ENCODE measurements around the gene PRR12. TPM values are rescaled to one million over a fixed set of nuclear protein-coding genes. Genes with fewer than 3 reads are reported as not detected.

Gene PRR12
- total and polyA plus RNA-seq, 9 of the 15 experiments (the other 6 are each of a cell fraction or from before 2014, with no cell fraction given) = 0.01 to 21.1 (median 0.98) TPM

DNA sequence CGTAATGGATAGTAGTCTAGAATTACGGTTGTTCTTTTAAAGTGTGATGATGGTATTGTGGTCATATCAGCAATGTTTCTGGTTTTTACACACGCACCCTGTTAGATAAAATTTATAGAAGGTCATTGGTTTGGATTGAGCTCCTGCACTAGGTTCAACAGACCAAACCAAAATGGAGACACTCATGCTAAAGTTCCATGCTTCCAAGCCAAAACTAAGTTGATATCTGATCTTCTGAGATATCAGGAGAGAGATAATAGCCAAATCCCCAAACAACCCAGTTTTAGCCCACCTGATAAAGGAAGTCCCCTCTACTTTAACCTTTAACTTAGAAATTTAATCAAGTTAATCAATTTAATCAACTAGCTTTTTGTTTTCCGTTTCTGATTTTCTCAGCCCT, 11.8 kb upstream of the PRR12 start (continued):
- TF ChIP-seq, protein P1, sequence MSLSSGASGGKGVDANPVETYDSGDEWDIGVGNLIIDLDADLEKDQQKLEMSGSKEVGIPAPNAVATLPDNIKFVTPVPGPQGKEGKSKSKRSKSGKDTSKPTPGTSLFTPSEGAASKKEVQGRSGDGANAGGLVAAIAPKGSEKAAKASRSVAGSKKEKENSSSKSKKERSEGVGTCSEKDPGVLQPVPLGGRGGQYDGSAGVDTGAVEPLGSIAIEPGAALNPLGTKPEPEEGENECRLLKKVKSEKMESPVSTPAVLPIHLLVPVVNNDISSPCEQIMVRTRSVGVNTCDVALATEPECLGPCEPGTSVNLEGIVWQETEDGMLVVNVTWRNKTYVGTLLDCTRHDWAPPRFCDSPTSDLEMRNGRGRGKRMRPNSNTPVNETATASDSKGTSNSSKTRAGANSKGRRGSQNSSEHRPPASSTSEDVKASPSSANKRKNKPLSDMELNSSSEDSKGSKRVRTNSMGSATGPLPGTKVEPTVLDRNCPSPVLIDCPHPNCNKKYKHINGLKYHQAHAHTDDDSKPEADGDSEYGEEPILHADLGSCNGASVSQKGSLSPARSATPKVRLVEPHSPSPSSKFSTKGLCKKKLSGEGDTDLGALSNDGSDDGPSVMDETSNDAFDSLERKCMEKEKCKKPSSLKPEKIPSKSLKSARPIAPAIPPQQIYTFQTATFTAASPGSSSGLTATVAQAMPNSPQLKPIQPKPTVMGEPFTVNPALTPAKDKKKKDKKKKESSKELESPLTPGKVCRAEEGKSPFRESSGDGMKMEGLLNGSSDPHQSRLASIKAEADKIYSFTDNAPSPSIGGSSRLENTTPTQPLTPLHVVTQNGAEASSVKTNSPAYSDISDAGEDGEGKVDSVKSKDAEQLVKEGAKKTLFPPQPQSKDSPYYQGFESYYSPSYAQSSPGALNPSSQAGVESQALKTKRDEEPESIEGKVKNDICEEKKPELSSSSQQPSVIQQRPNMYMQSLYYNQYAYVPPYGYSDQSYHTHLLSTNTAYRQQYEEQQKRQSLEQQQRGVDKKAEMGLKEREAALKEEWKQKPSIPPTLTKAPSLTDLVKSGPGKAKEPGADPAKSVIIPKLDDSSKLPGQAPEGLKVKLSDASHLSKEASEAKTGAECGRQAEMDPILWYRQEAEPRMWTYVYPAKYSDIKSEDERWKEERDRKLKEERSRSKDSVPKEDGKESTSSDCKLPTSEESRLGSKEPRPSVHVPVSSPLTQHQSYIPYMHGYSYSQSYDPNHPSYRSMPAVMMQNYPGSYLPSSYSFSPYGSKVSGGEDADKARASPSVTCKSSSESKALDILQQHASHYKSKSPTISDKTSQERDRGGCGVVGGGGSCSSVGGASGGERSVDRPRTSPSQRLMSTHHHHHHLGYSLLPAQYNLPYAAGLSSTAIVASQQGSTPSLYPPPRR (CRISPR knock-in tag; IDR thresholded peaks at IDR 0.05; ENCODE audit: borderline replicate concordance) = no peak
- TF ChIP-seq FOXM1 (IDR thresholded peaks at IDR 0.05; ENCODE audit: low read depth) = no peak
- TF ChIP-seq FOXM1 (CRISPR knock-in tag; IDR thresholded peaks at IDR 0.05; ENCODE audit: low read depth) = no peak
- TF ChIP-seq SMARCC2 (IDR thresholded peaks at IDR 0.05; ENCODE audit: low read depth) = no peak
- no peak for TF ChIP-seq ATF7 (IDR thresholded peaks at IDR 0.05)
- no peak for TF ChIP-seq NFIX (CRISPR knock-in tag; IDR thresholded peaks at IDR 0.05; ENCODE audit: low read depth)
- no peak for TF ChIP-seq MYNN (IDR thresholded peaks at IDR 0.05)
- no peak for TF ChIP-seq MYNN (CRISPR knock-in tag; IDR thresholded peaks at IDR 0.05)
- no peak for TF ChIP-seq HEY1 (CRISPR knock-in tag; IDR thresholded peaks at IDR 0.05; ENCODE audit: borderline replicate concordance)
- TF ChIP-seq, protein P2, sequence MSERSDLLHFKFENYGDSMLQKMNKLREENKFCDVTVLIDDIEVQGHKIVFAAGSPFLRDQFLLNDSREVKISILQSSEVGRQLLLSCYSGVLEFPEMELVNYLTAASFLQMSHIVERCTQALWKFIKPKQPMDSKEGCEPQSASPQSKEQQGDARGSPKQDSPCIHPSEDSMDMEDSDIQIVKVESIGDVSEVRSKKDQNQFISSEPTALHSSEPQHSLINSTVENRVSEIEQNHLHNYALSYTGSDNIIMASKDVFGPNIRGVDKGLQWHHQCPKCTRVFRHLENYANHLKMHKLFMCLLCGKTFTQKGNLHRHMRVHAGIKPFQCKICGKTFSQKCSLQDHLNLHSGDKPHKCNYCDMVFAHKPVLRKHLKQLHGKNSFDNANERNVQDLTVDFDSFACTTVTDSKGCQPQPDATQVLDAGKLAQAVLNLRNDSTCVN (CRISPR knock-in tag; IDR thresholded peaks at IDR 0.05) = peak; percentile 61; the same call in 1 of the 2 replicates
- 0 out of 2 replicates have a peak, but pooled peaks have one; percentile 74 for TF ChIP-seq ZNF174 (CRISPR knock-in tag; IDR thresholded peaks at IDR 0.05)
- peak in 1 of 3 experiments; percentile 15 for TF ChIP-seq YY1 (IDR thresholded peaks at IDR 0.05; ENCODE audit: borderline replicate concordance in 1 of 3, control insufficient read depth in 1 of 3, extremely low read depth in 1 of 3, insufficient read depth in 3 of 3, insufficient read length in 1 of 3, insufficient replicate concordance in 2 of 3, low read depth in 1 of 3, low read length in 2 of 3)
- TF ChIP-seq MTA2 (IDR thresholded peaks at IDR 0.05; ENCODE audit: low read depth) = no peak
- TF ChIP-seq, protein P3, sequence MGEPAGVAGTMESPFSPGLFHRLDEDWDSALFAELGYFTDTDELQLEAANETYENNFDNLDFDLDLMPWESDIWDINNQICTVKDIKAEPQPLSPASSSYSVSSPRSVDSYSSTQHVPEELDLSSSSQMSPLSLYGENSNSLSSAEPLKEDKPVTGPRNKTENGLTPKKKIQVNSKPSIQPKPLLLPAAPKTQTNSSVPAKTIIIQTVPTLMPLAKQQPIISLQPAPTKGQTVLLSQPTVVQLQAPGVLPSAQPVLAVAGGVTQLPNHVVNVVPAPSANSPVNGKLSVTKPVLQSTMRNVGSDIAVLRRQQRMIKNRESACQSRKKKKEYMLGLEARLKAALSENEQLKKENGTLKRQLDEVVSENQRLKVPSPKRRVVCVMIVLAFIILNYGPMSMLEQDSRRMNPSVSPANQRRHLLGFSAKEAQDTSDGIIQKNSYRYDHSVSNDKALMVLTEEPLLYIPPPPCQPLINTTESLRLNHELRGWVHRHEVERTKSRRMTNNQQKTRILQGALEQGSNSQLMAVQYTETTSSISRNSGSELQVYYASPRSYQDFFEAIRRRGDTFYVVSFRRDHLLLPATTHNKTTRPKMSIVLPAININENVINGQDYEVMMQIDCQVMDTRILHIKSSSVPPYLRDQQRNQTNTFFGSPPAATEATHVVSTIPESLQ (CRISPR knock-in tag; IDR thresholded peaks at IDR 0.05) = no peak
- TF ChIP-seq, protein P4, sequence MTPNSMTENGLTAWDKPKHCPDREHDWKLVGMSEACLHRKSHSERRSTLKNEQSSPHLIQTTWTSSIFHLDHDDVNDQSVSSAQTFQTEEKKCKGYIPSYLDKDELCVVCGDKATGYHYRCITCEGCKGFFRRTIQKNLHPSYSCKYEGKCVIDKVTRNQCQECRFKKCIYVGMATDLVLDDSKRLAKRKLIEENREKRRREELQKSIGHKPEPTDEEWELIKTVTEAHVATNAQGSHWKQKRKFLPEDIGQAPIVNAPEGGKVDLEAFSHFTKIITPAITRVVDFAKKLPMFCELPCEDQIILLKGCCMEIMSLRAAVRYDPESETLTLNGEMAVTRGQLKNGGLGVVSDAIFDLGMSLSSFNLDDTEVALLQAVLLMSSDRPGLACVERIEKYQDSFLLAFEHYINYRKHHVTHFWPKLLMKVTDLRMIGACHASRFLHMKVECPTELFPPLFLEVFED (CRISPR knock-in tag; conservative IDR thresholded peaks at IDR 0.05) = peak; percentile 68; the same call in 1 of the 2 replicates
- peak; percentile 94 for TF ChIP-seq SMAD3 (CRISPR knock-in tag; conservative IDR thresholded peaks at IDR 0.05)
- TF ChIP-seq NFRKB (IDR thresholded peaks at IDR 0.05; ENCODE audit: low read depth) = no peak
- TF ChIP-seq, protein P5, sequence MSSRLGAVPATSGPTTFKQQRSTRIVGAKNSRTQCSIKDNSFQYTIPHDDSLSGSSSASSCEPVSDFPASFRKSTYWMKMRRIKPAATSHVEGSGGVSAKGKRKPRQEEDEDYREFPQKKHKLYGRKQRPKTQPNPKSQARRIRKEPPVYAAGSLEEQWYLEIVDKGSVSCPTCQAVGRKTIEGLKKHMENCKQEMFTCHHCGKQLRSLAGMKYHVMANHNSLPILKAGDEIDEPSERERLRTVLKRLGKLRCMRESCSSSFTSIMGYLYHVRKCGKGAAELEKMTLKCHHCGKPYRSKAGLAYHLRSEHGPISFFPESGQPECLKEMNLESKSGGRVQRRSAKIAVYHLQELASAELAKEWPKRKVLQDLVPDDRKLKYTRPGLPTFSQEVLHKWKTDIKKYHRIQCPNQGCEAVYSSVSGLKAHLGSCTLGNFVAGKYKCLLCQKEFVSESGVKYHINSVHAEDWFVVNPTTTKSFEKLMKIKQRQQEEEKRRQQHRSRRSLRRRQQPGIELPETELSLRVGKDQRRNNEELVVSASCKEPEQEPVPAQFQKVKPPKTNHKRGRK (tag; IDR thresholded peaks at IDR 0.05) = no peak

Data from K562 (cell line).